ENCODE results near the gene SLC16A7. TPM values are rescaled to one million over a fixed set of nuclear protein-coding genes. Genes with fewer than 3 reads are reported as not detected.

The SLC16A7 gene
- total RNA-seq, 1 donor from 2014 or later, result 2.9 TPM

DNA sequence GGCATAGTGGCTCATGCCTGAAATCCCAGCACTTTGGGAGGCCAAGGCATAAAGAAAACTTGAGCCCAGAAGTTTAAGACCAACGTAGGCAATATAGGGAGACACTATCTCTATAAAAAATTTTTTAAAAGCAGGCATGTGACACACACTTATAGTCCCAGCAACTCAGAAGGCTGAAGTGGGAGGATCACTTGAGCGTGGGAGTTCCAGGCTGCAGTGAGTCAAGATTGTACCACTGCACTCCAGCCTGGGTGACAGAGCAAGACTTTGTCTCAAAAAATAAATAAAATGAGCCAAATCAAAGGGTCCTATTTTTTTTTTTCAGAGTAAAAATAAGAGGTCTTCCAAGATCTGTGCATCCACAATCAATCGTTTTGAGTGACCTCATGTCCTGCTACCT lies 237.6 kb downstream of the SLC16A7 start:
- Mint-ChIP-seq H3K27ac (ENCODE audit: unreplicated experiment) (no peak overlapping the region), H3K4me3 (no peak overlapping the region), H3K9me3 (no peaks in the 10 kb centered on the region), H3K27me3 (ENCODE audit: low read depth) (peaks cover 4% of the 10 kb centered on the region), H3K4me1 (no peaks in the 10 kb centered on the region), H3K36me3 (ENCODE audit: low read depth) (no peaks in the 10 kb centered on the region)
- TF ChIP-seq, protein P1, sequence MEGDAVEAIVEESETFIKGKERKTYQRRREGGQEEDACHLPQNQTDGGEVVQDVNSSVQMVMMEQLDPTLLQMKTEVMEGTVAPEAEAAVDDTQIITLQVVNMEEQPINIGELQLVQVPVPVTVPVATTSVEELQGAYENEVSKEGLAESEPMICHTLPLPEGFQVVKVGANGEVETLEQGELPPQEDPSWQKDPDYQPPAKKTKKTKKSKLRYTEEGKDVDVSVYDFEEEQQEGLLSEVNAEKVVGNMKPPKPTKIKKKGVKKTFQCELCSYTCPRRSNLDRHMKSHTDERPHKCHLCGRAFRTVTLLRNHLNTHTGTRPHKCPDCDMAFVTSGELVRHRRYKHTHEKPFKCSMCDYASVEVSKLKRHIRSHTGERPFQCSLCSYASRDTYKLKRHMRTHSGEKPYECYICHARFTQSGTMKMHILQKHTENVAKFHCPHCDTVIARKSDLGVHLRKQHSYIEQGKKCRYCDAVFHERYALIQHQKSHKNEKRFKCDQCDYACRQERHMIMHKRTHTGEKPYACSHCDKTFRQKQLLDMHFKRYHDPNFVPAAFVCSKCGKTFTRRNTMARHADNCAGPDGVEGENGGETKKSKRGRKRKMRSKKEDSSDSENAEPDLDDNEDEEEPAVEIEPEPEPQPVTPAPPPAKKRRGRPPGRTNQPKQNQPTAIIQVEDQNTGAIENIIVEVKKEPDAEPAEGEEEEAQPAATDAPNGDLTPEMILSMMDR (conservative IDR thresholded peaks at IDR 0.05), result no peak
- DNase-seq (ENCODE audit: low read depth, low spot score), result no peak

DNA sequence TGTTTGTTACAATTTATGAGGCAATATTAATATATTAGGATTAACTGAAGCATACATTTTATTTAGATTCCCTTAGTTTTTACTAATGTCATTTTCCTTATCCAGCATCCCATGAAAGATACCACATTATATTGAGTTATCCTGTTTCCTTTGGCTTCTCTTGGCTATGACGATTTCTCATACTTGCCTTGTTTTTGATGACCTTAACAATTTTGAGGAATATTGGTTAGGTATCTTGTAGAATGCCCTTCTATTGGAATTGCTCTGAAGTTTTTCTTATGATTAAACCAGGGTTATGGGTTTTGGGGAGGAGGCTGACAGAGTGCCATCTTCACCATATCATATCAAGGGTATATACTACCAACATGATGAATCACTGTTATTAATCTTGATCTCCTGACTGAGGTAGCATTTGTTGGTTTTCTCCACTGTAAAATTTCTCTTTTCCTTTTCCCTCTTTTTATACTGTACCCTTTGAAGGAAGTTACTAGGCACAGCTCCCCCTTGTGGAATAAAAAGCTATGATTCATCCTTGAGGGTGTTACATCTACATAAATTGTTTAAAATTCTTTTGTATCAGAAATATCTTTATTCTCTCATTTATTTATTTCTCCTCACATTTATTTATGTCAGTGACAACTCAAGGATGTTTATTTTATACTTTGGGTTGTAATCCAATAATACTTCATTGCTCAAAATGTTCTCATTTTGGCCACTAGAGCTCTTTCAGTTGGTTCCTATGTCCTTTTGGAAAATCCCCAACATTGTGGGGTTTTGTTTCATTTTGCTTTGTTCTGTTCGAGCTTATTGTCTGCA lies 239.0 kb downstream of the SLC16A7 start:
- H3K9me3 Mint-ChIP-seq, result no peaks in the 10 kb centered on the region
- H3K4me3 Mint-ChIP-seq, result no peak overlapping the region
- DNase-seq (ENCODE audit: low read depth, low spot score), result no peak
- peaks cover 4% of the 10 kb centered on the region for H3K27me3 Mint-ChIP-seq (ENCODE audit: low read depth)
- TF ChIP-seq, protein P1 (conservative IDR thresholded peaks at IDR 0.05), result peak; percentile 75
- H3K36me3 Mint-ChIP-seq (ENCODE audit: low read depth), result no peaks in the 10 kb centered on the region
- H3K27ac Mint-ChIP-seq (ENCODE audit: unreplicated experiment), result no peak overlapping the region
- H3K4me1 Mint-ChIP-seq, result no peaks in the 10 kb centered on the region
